ENCODE data around the gene LRRIQ4. TPM values are rescaled to one million over a fixed set of nuclear protein-coding genes. Genes with fewer than 3 reads are reported as not detected.

The LRRIQ4 gene
- total RNA-seq (2021) (1.3 TPM in 2 replicates), Bru-seq, nascent RNA (percentile 31 among the genes with signal in this experiment), BruChase-seq, experiment 1, labeled RNA remaining after a 2-hour chase (percentile 30 among the genes with signal in this experiment), BruChase-seq, experiment 2, labeled RNA remaining after a 6-hour chase (percentile 24 among the genes with signal in this experiment)
- long read RNA-seq, partial matches to known transcripts, result 0 of 1 reads
- long read RNA-seq, other reads (novel, unspliced or antisense), result 1 of 1 reads

DNA sequence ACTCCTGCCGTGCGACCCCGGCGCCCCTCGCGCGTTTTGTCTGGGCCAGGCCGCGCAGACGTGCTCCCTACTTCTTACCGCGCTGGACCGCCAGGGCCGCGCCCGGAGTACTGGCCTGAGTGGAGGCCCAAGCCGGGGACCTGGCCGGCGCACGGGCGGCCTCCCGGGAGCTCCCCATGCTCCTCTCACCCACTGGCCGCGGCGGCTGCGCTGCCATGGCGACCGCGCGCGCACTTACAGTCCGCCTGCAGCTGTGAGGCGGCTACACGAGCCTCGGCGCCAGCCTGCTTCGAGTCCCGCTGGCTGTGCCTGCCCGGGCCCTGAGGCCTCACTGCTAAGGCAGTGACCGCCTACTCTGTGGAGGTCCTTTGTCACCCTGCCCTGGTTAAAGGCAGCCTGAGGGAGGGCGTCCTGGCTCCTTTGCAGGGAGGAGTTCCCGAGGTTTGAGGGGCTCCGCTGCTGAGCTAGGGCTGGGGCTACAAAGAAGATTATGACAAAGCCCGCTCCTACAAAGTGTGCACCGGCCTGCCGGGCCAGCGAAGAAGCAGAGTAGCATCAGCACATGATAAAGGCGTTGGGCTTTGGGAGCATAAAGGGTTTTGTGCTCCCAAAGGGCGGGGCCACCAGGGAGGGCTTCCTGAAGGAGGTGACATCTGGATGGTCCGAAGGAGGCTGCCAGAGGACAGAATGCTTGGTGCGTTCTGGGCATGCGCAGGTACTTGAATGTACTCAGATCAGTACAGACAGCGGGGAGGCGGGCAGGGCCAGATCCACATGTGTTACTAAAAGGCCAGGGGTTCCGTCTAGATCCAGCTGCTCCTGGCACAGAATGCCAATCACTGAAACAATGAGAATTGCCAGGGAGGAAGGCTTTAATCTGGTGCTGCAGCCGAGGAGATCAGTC, at the start of gene LRRIQ4, which contains the start of gene LRRC34:
LRRIQ4 (plus strand) TSS at position 539 of the 904 bp plus-strand sequence. CDS start 9,052 bp downstream, outside the sequence.
LRRC34 (minus strand) TSS at position 573 of the 904 bp plus-strand sequence; CDS start at position 217, 356 bp downstream.
- Histone ChIP-seq H3K9me2 (ENCODE audit: insufficient read depth) (no peaks in the 10 kb centered on the region), H3K27ac (no peak within 1 kb of the TSS), H3K4me3 (peak within 1 kb of the TSS; percentile 61), H4K20me1 (ENCODE audit: insufficient read depth) (no peaks in the 10 kb centered on the region), H3K9me3 (ENCODE audit: insufficient read depth, low read depth) (peaks cover 12% of the 10 kb centered on the region; the same call in 1 of the 2 replicates), H3K36me3 (ENCODE audit: low read depth) (no peaks in the 10 kb centered on the region), H3F3A (ENCODE audit: insufficient read depth, low read depth) (peaks cover 5% of the 10 kb centered on the region; the same call in 1 of the 2 replicates), H3K27me3 (ENCODE audit: insufficient read depth, low read depth) (no peaks in the 10 kb centered on the region), H3K4me2 (peak within 1 kb of the TSS; percentile 89), H3K79me2 (ENCODE audit: low read depth) (no peaks in the 10 kb centered on the region), H2AFZ (peak within 1 kb of the TSS; percentile 86), H3K4me1 (replicated peaks; ENCODE audit: insufficient read depth) (peaks cover 16% of the 10 kb centered on the region)
- TF ChIP-seq EZH2 (IDR thresholded peaks at IDR 0.05; ENCODE audit: low read depth), result no peak
- TF ChIP-seq, protein P1, sequence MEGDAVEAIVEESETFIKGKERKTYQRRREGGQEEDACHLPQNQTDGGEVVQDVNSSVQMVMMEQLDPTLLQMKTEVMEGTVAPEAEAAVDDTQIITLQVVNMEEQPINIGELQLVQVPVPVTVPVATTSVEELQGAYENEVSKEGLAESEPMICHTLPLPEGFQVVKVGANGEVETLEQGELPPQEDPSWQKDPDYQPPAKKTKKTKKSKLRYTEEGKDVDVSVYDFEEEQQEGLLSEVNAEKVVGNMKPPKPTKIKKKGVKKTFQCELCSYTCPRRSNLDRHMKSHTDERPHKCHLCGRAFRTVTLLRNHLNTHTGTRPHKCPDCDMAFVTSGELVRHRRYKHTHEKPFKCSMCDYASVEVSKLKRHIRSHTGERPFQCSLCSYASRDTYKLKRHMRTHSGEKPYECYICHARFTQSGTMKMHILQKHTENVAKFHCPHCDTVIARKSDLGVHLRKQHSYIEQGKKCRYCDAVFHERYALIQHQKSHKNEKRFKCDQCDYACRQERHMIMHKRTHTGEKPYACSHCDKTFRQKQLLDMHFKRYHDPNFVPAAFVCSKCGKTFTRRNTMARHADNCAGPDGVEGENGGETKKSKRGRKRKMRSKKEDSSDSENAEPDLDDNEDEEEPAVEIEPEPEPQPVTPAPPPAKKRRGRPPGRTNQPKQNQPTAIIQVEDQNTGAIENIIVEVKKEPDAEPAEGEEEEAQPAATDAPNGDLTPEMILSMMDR (conservative IDR thresholded peaks at IDR 0.05), result 0 out of 2 replicates have a peak, but pooled peaks have one; percentile 6
- ChIA-PET CTCF (no interaction called here), POLR2A (ENCODE audit: unreplicated experiment) (interaction anchor here (0.6 to 1.0 kb wide), 2 partner anchors 154 to 522 kb away, joined by 3 to 6 read pairs; partner anchors contain the start of gene SEC62)
- intact Hi-C loops (cut with micrococcal nuclease; ENCODE audit: unreplicated experiment), result loop anchor here (1.0 to 2.0 kb wide), 3 partner anchors 40 to 225 kb away; partner anchors contain the start of genes GPR160, MYNN and SEC62
- BruUV-seq (replicated peaks), result no TSS peak
- DNase-seq, result peak; percentile 57 to 74

DNA sequence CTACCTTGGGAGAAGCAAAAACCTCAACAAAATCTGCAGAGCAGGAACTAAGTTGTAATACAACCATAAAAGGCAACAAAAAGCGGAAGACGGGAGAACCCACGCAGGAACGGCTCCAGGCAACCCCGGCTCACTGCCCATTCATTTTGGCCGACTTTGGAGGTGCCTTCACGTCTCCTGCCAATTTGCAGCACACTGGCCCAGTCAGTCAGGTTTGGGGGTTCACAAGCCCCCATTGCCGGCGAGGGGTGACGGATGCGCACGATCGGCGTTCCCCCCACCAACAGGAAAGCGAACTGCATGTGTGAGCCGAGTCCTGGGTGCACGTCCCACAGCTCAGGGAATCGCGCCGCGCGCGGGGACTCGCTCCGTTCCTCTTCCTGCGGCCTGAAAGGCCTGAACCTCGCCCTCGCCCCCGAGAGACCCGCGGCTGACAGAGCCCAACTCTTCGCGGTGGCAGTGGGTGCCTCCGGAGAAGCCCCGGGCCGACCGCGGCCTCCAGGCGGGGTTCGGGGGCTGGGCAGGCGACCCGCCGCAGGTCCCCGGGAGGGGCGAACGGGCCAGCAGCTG, 48.3 kb upstream of the LRRIQ4 start:
- intact Hi-C loops (cut with micrococcal nuclease; ENCODE audit: unreplicated experiment), result loop anchor here (2.0 to 5.0 kb wide), 2 partner anchors 1044 to 1803 kb away; no protein-coding TSS in a partner anchor
- Histone ChIP-seq H3K4me2 (peak overlapping the region; percentile 80), H3K36me3 (ENCODE audit: low read depth) (no peaks in the 10 kb centered on the region), H3K9me2 (ENCODE audit: insufficient read depth) (no peaks in the 10 kb centered on the region), H3K27ac (peak overlapping the region; percentile 75), H2AFZ (peak overlapping the region; percentile 99), H4K20me1 (ENCODE audit: insufficient read depth) (no peaks in the 10 kb centered on the region), H3K79me2 (ENCODE audit: low read depth) (0 out of 2 replicates have a peak, but pooled peaks cover 6% of the 10 kb centered on the region), H3K4me3 (peak overlapping the region; percentile 99), H3K9me3 (ENCODE audit: insufficient read depth, low read depth) (peaks cover 6% of the 10 kb centered on the region; the same call in 1 of the 2 replicates), H3K27me3 (ENCODE audit: insufficient read depth, low read depth) (no peaks in the 10 kb centered on the region), H3K4me1 (replicated peaks; ENCODE audit: insufficient read depth) (peaks cover 5% of the 10 kb centered on the region; the same call in 1 of the 2 replicates), H3F3A (ENCODE audit: insufficient read depth, low read depth) (peaks cover 56% of the 10 kb centered on the region)
- ChIA-PET CTCF (interaction anchor here (0.5 kb wide), 1 partner anchor 852 kb away, joined by 4 read pairs; no protein-coding TSS in a partner anchor), POLR2A (ENCODE audit: unreplicated experiment) (interaction anchor here (0.6 to 0.7 kb wide), 2 partner anchors 98 to 1152 kb away, joined by 3 read pairs; no protein-coding TSS in a partner anchor)
- peak; percentile 43 to 50 for DNase-seq
- BruUV-seq (replicated peaks), result TSS peak; percentile 93
- TF ChIP-seq, protein P1 (conservative IDR thresholded peaks at IDR 0.05), result no peak
- no peak for TF ChIP-seq EZH2 (IDR thresholded peaks at IDR 0.05; ENCODE audit: low read depth)

Data from PC-9 (cell line).